ENCODE measurements around the gene ACOX2. TPM values are rescaled to one million over a fixed set of nuclear protein-coding genes. Genes with fewer than 3 reads are reported as not detected.
A peak's percentile ranks its signal among the peaks of the same experiment; 100 is the strongest.

Gene ACOX2
- total RNA-seq, 1 donor from 2014 or later = not detected

DNA sequence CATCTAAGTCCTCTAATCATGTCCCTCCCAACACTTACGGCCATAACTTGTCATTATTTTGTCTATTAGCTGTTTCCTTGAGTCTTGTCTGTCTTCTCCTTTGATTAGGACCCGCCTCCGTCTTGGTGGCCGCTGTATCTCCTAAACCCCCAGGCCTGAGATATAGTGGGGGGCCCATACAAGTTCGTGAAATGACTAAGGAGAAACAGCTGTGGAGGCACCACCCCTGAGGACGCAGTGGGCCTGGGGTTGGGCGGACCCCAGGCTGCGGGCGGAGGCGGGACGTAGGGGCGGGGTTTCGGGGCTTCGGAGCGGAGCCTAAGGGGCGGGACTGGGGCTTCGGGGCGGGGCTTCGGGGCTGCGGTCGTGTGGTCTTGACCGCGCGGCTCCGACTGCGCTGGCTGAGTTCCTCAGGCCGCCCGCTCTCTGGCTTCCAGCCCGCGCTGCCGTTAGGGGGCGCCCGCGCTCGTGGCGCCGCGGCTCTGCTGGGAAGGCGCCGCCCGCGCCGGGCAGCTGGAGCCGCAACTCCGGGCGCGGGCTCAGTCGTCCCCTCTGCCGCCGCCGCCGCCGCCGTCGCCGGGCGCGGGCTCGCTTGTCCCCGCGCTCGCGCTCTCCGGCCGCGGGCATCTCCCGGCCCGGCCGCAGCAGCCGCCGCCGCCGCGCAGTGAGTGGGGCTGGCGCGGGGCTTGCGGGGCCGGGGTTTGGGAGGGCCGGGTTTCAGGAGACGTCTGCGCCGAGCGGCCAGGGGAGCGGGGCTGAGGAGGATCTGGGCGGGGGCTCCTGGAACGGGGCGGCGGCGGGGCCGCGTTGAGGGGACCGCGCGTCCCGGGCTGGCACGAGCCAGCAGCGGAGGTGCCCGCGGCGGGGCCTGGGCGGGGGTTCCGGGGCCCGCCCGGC is 45.2 kb downstream of the ACOX2 start, which contains the start of gene KCTD6:
Gene KCTD6 (plus strand): TSS at position 591 of the 897 bp plus-strand sequence. CDS start 6,660 bp downstream, outside the sequence.
- DNase-seq = peak; percentile 97
- H3K4me1 Mint-ChIP-seq = peaks cover 24% of the 10 kb centered on the region
- intact Hi-C loops (cut with micrococcal nuclease) = loop anchor here (1.0 to 5.0 kb wide), 7 partner anchors 20 to 561 kb away; partner anchors contain the start of genes CFAP20DC, HTD2, PDHB and RPP14
- no peaks in the 10 kb centered on the region for H3K9me3 Mint-ChIP-seq
- peak within 1 kb of the TSS; percentile 91 for H3K4me3 Mint-ChIP-seq
- H3K36me3 Mint-ChIP-seq (ENCODE audit: low read depth) = peaks cover 2% of the 10 kb centered on the region
- H3K27ac Mint-ChIP-seq = peak within 1 kb of the TSS; percentile 86
- H3K27me3 Mint-ChIP-seq = peaks cover 44% of the 10 kb centered on the region

DNA sequence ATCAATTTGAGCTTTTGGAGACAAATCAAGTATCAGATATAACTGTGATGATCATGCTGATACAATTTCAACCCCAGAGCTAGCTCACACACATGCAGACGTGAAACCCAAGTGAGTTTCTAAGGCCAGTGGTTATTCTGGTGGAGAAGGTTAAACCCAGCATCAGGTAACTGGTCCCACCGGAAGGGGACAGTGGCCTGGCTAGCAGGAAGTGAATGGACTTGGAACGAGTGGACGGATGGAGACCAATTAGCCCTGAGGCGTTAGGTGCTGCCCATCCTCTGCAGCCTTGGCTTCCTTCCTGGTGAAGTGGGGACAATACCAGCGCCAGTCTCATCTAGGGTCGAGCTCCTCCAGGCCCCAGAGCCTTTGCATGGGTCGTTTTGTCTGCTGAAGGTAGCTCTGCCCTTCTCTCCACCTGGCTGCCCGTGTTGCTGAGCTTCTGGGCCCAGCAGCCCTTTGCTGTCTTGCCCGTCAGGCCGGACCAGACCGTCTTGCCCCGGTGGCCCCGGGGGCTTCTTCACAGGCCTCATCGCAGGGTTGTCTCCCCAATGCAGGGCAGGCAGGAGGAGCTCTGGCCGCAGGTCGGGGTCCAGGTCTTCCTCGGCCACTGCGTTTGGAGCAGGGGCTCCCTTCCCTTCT is 46.0 kb downstream of the ACOX2 start:
- peaks cover 2% of the 10 kb centered on the region for H3K36me3 Mint-ChIP-seq (ENCODE audit: low read depth)
- DNase-seq = peak; percentile 66
- no peaks in the 10 kb centered on the region for H3K9me3 Mint-ChIP-seq
- no peak overlapping the region for H3K27ac Mint-ChIP-seq
- H3K27me3 Mint-ChIP-seq = peaks cover 50% of the 10 kb centered on the region
- H3K4me3 Mint-ChIP-seq = peak overlapping the region; percentile 66
- intact Hi-C loops (cut with micrococcal nuclease) = loop anchor here (1.0 to 5.0 kb wide), 5 partner anchors 20 to 561 kb away; partner anchors contain the start of genes CFAP20DC, HTD2, PDHB and RPP14
- peaks cover 24% of the 10 kb centered on the region for H3K4me1 Mint-ChIP-seq

DNA sequence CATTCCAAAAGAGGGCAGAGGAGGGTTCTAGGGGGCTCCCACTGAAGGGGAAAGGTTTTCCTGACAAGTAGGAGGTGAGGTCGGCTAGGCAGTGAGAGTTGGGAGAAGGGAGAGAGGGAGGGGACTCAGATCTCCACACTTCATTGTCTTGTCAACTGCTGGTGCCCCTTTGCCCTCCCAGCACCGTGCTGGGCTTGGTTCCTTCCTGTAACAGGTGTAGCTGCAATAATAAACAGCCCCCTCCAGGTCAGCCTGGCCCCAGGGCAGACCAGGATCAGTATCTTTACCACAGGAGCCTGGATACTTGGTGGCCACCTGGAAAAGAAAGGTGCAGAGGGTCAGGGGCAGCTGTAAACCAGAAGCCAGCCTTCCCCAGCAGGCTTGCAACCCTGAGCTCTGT is 48.0 kb downstream of the ACOX2 start:
- intact Hi-C loops (cut with micrococcal nuclease) = no loop called here
- DNase-seq = no peak
- no peak overlapping the region for H3K27ac Mint-ChIP-seq
- peaks cover 2% of the 10 kb centered on the region for H3K36me3 Mint-ChIP-seq (ENCODE audit: low read depth)
- no peak overlapping the region for H3K4me3 Mint-ChIP-seq
- H3K9me3 Mint-ChIP-seq = no peaks in the 10 kb centered on the region
- peaks cover 20% of the 10 kb centered on the region for H3K4me1 Mint-ChIP-seq
- peaks cover 61% of the 10 kb centered on the region for H3K27me3 Mint-ChIP-seq

DNA sequence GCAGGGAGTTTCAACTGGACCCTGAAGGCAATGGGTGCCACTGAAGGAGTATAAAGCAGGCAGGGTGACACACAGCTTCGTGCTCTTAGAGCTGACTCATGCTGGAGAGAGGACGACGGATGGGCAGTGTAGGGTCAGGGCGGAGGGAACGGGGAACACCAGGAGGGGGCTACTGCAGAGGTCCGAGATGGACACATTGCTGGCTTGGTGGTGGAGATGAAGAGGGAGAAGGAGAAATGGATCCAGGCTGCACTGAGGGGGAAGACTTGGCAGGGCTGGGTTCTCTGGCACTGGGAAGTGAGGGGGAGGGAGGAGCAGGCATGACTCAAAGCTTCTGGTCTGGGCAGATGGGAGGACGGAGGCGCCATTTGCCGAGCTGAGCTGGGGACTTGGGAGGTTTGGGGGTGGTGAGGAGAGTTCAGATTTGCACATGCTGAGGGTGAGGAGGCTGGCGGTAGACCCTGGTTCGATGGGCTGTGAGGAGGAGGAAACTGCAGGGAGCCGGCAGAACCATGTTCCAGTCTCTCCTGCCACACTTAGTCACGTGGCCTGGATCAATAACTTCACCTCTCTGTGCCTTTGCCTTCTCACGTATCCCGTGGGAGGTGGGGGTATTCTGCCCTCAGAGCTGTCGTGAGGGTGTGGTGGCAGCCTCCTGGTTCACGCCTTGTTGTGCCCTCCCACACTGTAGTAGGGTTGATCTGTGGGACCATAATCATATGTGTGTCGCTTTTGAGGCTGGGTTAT is 49.7 kb downstream of the ACOX2 start:
- H3K36me3 Mint-ChIP-seq (ENCODE audit: low read depth) = no peaks in the 10 kb centered on the region
- H3K9me3 Mint-ChIP-seq = no peaks in the 10 kb centered on the region
- no peak for DNase-seq
- no peak overlapping the region for H3K4me3 Mint-ChIP-seq
- intact Hi-C loops (cut with micrococcal nuclease) = no loop called here
- no peak overlapping the region for H3K27ac Mint-ChIP-seq
- peaks cover 10% of the 10 kb centered on the region for H3K4me1 Mint-ChIP-seq
- peaks cover 55% of the 10 kb centered on the region for H3K27me3 Mint-ChIP-seq

DNA sequence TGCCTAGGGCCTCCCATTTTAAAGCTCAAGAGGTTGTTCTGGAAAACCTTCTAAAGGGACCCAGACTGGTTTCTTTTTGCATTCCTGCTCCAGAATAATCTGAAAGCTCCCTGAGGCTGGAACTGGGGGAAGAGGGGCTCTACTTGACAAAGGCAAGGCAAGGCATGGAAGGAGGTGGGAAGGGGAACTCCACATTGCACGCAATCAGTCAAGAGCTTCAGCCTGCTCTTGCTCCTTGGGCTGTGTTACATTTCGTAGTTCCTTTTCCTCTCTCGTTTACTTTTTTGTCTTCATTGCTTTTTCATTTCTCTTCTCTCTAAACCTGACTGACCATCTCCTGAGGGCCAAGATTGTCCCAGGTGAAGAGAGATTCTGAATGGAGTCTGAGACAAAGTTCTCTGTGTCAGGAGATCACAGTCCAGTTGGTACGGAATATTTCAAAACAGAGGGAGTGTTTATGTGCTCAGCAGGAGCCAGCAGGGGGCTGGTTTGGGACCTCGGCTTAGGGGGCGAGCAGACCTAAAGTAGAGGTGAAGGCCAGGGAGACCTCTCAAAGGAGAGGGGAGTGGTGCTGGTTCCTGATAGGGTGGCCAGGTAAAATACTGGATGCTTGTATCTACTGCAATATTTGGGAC is 51.1 kb downstream of the ACOX2 start:
- intact Hi-C loops (cut with micrococcal nuclease) = no loop called here
- Mint-ChIP-seq H3K27ac (no peak overlapping the region), H3K9me3 (no peaks in the 10 kb centered on the region), H3K4me1 (peaks cover 7% of the 10 kb centered on the region), H3K27me3 (peaks cover 64% of the 10 kb centered on the region), H3K36me3 (ENCODE audit: low read depth) (no peaks in the 10 kb centered on the region), H3K4me3 (no peak overlapping the region)
- no peak for DNase-seq

- Mint-ChIP-seq H3K9me3 (no peaks in the 10 kb centered on the region), H3K27me3 (peaks cover 65% of the 10 kb centered on the region)
Observed at GRCh38 chr3:58484722-58485069, 52.3 kb downstream of the ACOX2 start.

GRCh38 chr3:58484045-58484721 is 52.8 kb downstream of the ACOX2 start:
- Mint-ChIP-seq H3K27ac (no peak overlapping the region), H3K27me3 (peaks cover 65% of the 10 kb centered on the region), H3K9me3 (no peaks in the 10 kb centered on the region), H3K4me3 (no peak overlapping the region), H3K4me1 (peaks cover 4% of the 10 kb centered on the region), H3K36me3 (ENCODE audit: low read depth) (no peaks in the 10 kb centered on the region)
- intact Hi-C loops (cut with micrococcal nuclease) = no loop called here
- DNase-seq = no peak

More at GRCh38 chr3:58484722-58485069, 52.3 kb downstream of the ACOX2 start:
- H3K4me3 Mint-ChIP-seq = no peak overlapping the region
- peaks cover 4% of the 10 kb centered on the region for H3K4me1 Mint-ChIP-seq
- intact Hi-C loops (cut with micrococcal nuclease) = no loop called here
- no peaks in the 10 kb centered on the region for H3K36me3 Mint-ChIP-seq (ENCODE audit: low read depth)
- no peak overlapping the region for H3K27ac Mint-ChIP-seq
- no peak for DNase-seq

DNA sequence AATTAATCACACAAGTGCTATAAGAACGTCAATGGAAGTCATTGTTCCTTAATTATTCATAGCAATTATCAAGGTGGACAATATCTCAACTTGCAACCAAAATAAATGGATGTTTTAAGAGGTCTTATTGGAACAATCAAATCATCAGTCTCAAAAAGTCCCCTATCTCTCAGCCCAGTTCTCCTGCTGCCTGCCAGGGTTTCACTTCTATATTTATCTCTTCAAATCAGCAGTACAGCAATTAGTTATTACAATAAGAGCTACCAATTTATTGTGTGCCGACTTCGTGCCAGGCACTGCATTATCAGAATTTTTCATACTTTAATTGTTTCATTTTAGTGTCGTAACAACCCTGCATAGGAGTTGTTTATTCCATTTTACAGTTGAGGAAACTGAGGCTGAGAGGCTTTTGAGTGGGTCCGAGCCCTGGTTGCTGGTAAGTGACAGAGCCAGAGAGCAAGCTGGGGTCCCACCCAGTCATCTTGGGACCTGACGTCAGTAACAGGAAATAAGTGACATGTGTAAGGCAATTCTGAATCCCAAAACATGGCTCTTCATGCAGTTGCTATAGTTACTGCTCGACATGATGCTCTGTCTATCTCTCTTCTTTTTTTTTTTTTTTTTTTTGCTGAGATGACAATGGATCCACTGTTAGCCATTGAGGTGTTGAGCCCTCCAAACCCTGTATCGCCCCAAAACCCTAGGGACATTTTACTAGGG is 53.9 kb downstream of the ACOX2 start:
- DNase-seq = no peak
- H3K9me3 Mint-ChIP-seq = no peaks in the 10 kb centered on the region
- no peak overlapping the region for H3K4me3 Mint-ChIP-seq
- H3K27ac Mint-ChIP-seq = no peak overlapping the region
- peaks cover 64% of the 10 kb centered on the region for H3K27me3 Mint-ChIP-seq
- intact Hi-C loops (cut with micrococcal nuclease) = no loop called here
- H3K36me3 Mint-ChIP-seq (ENCODE audit: low read depth) = no peaks in the 10 kb centered on the region
- H3K4me1 Mint-ChIP-seq = peaks cover 4% of the 10 kb centered on the region

GRCh38 chr3:58480309-58480708 is 56.7 kb downstream of the ACOX2 start:
- H3K27me3 Mint-ChIP-seq = peaks cover 46% of the 10 kb centered on the region
- H3K27ac Mint-ChIP-seq = no peak overlapping the region
- H3K36me3 Mint-ChIP-seq (ENCODE audit: low read depth) = no peaks in the 10 kb centered on the region
- peaks cover 4% of the 10 kb centered on the region for H3K4me1 Mint-ChIP-seq
- no peak overlapping the region for H3K4me3 Mint-ChIP-seq
- DNase-seq = no peak
- intact Hi-C loops (cut with micrococcal nuclease) = no loop called here
- no peaks in the 10 kb centered on the region for H3K9me3 Mint-ChIP-seq

- intact Hi-C loops (cut with micrococcal nuclease) = no loop called here
- no peak overlapping the region for H3K4me3 Mint-ChIP-seq
- no peak overlapping the region for H3K27ac Mint-ChIP-seq
- peaks cover 38% of the 10 kb centered on the region for H3K27me3 Mint-ChIP-seq
- H3K4me1 Mint-ChIP-seq = peaks cover 19% of the 10 kb centered on the region
- H3K36me3 Mint-ChIP-seq (ENCODE audit: low read depth) = no peaks in the 10 kb centered on the region
- DNase-seq = no peak
- H3K9me3 Mint-ChIP-seq = no peaks in the 10 kb centered on the region
Observed at GRCh38 chr3:58478781-58479180, 58.2 kb downstream of the ACOX2 start.

GRCh38 chr3:58474967-58475578 is 61.9 kb downstream of the ACOX2 start:
- no peaks in the 10 kb centered on the region for H3K36me3 Mint-ChIP-seq (ENCODE audit: low read depth)
- no peak for DNase-seq
- H3K4me1 Mint-ChIP-seq = peaks cover 43% of the 10 kb centered on the region
- peaks cover 21% of the 10 kb centered on the region for H3K27me3 Mint-ChIP-seq
- H3K9me3 Mint-ChIP-seq = no peaks in the 10 kb centered on the region
- no peak overlapping the region for H3K4me3 Mint-ChIP-seq
- H3K27ac Mint-ChIP-seq = no peak overlapping the region
- intact Hi-C loops (cut with micrococcal nuclease) = loop anchor here (5.0 kb wide), 1 partner anchor 153 kb away; no protein-coding TSS in a partner anchor

DNA sequence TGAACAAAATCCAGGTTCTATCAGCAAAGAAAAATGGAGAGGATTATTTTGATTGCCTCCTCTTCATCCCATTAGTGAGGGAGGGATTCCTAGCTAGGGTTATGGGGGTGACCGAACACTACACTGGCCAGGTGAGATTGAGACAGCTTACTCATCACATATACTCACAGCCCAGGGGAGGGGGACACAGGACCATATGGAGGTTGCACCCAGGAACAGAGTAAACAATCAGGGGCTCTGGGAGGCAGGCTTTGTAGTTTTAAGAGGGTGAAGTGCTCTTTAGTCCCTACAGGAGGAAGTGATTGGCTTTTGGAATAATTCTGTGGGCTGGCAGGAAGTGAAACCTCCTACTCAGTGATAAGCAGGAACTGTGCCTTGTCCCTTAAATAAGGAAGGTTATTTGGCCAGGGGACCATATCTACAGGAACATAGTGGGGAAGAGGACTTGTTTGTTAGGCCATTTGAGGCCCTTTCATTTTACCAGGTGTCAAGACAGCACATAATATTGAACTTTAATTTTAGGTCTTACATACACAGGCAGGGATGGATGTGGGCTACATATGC is 62.6 kb downstream of the ACOX2 start:
- intact Hi-C loops (cut with micrococcal nuclease) = loop anchor here (5.0 kb wide), 1 partner anchor 152 kb away; no protein-coding TSS in a partner anchor
- no peaks in the 10 kb centered on the region for H3K9me3 Mint-ChIP-seq
- H3K27ac Mint-ChIP-seq = no peak overlapping the region
- peaks cover 17% of the 10 kb centered on the region for H3K27me3 Mint-ChIP-seq
- peaks cover 45% of the 10 kb centered on the region for H3K4me1 Mint-ChIP-seq
- no peak overlapping the region for H3K4me3 Mint-ChIP-seq
- DNase-seq = no peak
- H3K36me3 Mint-ChIP-seq (ENCODE audit: low read depth) = no peaks in the 10 kb centered on the region

Data from activated CD4-positive, alpha-beta T cell treated with anti-CD3 and anti-CD28 coated beads, Interleukin-2, amount 10 ng/mL, durations not matched to agents 24 days and 14 days (primary cell).